ENCODE measurements around the gene NFIB.

The NFIB gene

DNA sequence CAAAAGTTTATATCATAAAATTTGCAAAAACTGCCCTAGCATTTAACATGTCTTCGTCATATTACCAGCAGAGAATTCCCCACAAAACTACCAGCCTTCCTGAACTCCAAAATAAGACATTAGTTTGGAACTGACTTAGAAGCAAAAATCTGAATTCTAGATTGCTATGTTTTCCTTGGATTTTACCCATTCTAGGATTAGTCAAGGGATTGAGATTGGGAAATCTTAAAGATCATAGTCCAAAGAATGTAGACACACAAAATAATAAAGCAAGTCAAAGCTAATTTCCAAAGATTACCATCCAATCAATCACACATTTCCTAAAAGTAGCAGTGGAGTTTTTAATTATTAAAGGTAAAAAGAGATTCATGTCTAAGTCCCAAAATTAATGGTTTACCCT lies 138.2 kb downstream of the NFIB start:
- H3K4me3 ChIP-seq (replicated peaks; ENCODE audit: low read depth, low read length) = no peak overlapping the region
- TF ChIP-seq, protein P1, sequence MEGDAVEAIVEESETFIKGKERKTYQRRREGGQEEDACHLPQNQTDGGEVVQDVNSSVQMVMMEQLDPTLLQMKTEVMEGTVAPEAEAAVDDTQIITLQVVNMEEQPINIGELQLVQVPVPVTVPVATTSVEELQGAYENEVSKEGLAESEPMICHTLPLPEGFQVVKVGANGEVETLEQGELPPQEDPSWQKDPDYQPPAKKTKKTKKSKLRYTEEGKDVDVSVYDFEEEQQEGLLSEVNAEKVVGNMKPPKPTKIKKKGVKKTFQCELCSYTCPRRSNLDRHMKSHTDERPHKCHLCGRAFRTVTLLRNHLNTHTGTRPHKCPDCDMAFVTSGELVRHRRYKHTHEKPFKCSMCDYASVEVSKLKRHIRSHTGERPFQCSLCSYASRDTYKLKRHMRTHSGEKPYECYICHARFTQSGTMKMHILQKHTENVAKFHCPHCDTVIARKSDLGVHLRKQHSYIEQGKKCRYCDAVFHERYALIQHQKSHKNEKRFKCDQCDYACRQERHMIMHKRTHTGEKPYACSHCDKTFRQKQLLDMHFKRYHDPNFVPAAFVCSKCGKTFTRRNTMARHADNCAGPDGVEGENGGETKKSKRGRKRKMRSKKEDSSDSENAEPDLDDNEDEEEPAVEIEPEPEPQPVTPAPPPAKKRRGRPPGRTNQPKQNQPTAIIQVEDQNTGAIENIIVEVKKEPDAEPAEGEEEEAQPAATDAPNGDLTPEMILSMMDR (IDR thresholded peaks at IDR 0.05; ENCODE audit: low read length, missing control alignments) = no peak
- DNase-seq (ENCODE audit: low read depth) = no peak

GRCh38 chr9:14173713-14174112 lies 140.2 kb downstream of the NFIB start:
- H3K4me3 ChIP-seq (replicated peaks; ENCODE audit: low read depth, low read length) = no peak overlapping the region
- TF ChIP-seq, protein P1 (IDR thresholded peaks at IDR 0.05; ENCODE audit: low read length, missing control alignments) = no peak
- no peak for DNase-seq (ENCODE audit: low read depth)

GRCh38 chr9:14170973-14171596 lies 142.9 kb downstream of the NFIB start:
- H3K4me3 ChIP-seq (replicated peaks; ENCODE audit: low read depth, low read length) = no peak overlapping the region
- TF ChIP-seq, protein P1 (IDR thresholded peaks at IDR 0.05; ENCODE audit: low read length, missing control alignments) = no peak
- DNase-seq (ENCODE audit: low read depth) = peak; percentile 79

DNA sequence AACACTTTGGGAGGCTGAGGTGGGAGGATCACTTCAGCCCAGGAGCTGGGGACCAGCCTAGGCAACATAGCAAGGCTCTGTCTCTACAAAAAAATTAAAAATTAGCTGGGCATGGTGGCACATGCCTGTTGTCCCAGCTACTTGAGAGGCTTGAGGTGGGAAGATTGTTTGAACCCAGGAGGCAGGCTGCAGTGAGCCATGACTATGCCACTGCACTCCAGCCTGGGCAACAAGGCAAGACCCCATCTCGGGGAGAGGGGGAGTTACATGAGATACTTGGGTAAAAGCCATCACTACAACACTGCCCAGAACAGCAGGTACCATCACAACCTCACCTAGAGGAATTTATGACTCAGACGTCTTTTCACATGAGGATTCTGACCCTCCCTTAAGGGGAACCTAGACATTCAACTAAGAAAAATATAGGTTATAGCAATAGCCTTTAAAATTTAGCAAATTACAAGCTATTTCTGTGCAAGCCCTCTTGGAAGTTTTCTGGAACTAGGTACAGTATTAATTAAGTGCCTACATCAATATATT lies 143.5 kb downstream of the NFIB start:
- TF ChIP-seq, protein P1 (IDR thresholded peaks at IDR 0.05; ENCODE audit: low read length, missing control alignments) = no peak
- no peak overlapping the region for H3K4me3 ChIP-seq (replicated peaks; ENCODE audit: low read depth, low read length)
- DNase-seq (ENCODE audit: low read depth) = no peak

GRCh38 chr9:14168381-14168780 lies 145.6 kb downstream of the NFIB start:
- TF ChIP-seq, protein P1 (IDR thresholded peaks at IDR 0.05; ENCODE audit: low read length, missing control alignments) = no peak
- DNase-seq (ENCODE audit: low read depth) = no peak
- H3K4me3 ChIP-seq (replicated peaks; ENCODE audit: low read depth, low read length) = no peak overlapping the region

GRCh38 chr9:14165376-14166035 lies 148.4 kb downstream of the NFIB start:
- DNase-seq (ENCODE audit: low read depth) = peak; percentile 29
- TF ChIP-seq, protein P1 (IDR thresholded peaks at IDR 0.05; ENCODE audit: low read length, missing control alignments) = no peak
- H3K4me3 ChIP-seq (replicated peaks; ENCODE audit: low read depth, low read length) = no peak overlapping the region
